ENCODE results near the gene POLR1G.

The POLR1G gene

GRCh38 chr19:45406226-45407090, at the start of gene POLR1G:
Gene POLR1G (plus strand): TSS chr19:45406644. CDS start chr19:45406697, 53 bp downstream.
- FAIRE-seq (no peak), DNase-seq (ENCODE audit: low spot score) (peak; percentile 70)

- FAIRE-seq, result no peak
- no peak for DNase-seq (ENCODE audit: low spot score)
Measured at GRCh38 chr19:45356760-45357444, 49.5 kb upstream of the POLR1G start.

GRCh38 chr19:45357445-45357783, 49.0 kb upstream of the POLR1G start:
- DNase-seq (ENCODE audit: low spot score) (no peak), FAIRE-seq (no peak)

- DNase-seq (ENCODE audit: low spot score) (no peak), FAIRE-seq (no peak)
Measured at GRCh38 chr19:45358213-45358792, 48.1 kb upstream of the POLR1G start.

GRCh38 chr19:45361608-45362007, 44.8 kb upstream of the POLR1G start:
- FAIRE-seq, result no peak
- no peak for DNase-seq (ENCODE audit: low spot score)

GRCh38 chr19:45362291-45362690, 44.2 kb upstream of the POLR1G start:
- FAIRE-seq (no peak), DNase-seq (ENCODE audit: low spot score) (no peak)

GRCh38 chr19:45363861-45364459, 42.5 kb upstream of the POLR1G start:
- FAIRE-seq, result no peak

GRCh38 chr19:45364696-45365095, 41.7 kb upstream of the POLR1G start:
- FAIRE-seq, result no peak
- no peak for DNase-seq (ENCODE audit: low spot score)

More at GRCh38 chr19:45363861-45364459, 42.5 kb upstream of the POLR1G start:
- DNase-seq (ENCODE audit: low spot score), result no peak

GRCh38 chr19:45368127-45368526, 38.3 kb upstream of the POLR1G start:
- no peak for FAIRE-seq
- no peak for DNase-seq (ENCODE audit: low spot score)

- DNase-seq (ENCODE audit: low spot score) (no peak), FAIRE-seq (no peak)
Measured at GRCh38 chr19:45368737-45369340, 37.6 kb upstream of the POLR1G start.

- FAIRE-seq (peak; percentile 74), DNase-seq (ENCODE audit: low spot score) (peak; percentile 92)
Measured at GRCh38 chr19:45370410-45371204, 35.8 kb upstream of the POLR1G start, which contains the start of gene ERCC2. Gene ERCC2 (minus strand): TSS chr19:45370573. CDS start chr19:45370540, 33 bp downstream.

- FAIRE-seq, result peak; percentile 92
Measured at GRCh38 chr19:45376045-45376724, 30.3 kb upstream of the POLR1G start.

GRCh38 chr19:45380107-45380506, 26.3 kb upstream of the POLR1G start:
- no peak for FAIRE-seq

More at GRCh38 chr19:45376045-45376724, 30.3 kb upstream of the POLR1G start:
- peak; percentile 97 for DNase-seq (ENCODE audit: low spot score)

GRCh38 chr19:45382426-45382825, 24.0 kb upstream of the POLR1G start:
- no peak for DNase-seq (ENCODE audit: low spot score)
- no peak for FAIRE-seq

More at GRCh38 chr19:45380107-45380506, 26.3 kb upstream of the POLR1G start:
- DNase-seq (ENCODE audit: low spot score), result no peak

- no peak for DNase-seq (ENCODE audit: low spot score)
- no peak for FAIRE-seq
Measured at GRCh38 chr19:45385392-45386221, 20.8 kb upstream of the POLR1G start.

- FAIRE-seq (no peak), DNase-seq (ENCODE audit: low spot score) (no peak)
Measured at GRCh38 chr19:45391346-45391745, 15.1 kb upstream of the POLR1G start.

- FAIRE-seq (no peak), DNase-seq (ENCODE audit: low spot score) (no peak)
Measured at GRCh38 chr19:45391871-45392665, 14.4 kb upstream of the POLR1G start.

Data from RCC 7860 (cell line).